DOHH2 (cell line): ENCODE results near the gene NEK7.

Experiments
- H3F3A ChIP-seq: fragments of 200-600 bp; sonication (generic), shearing (Covaris generic); 2 replicates; pipeline ENCODE4 v1.6.0; 2016; ENCODE audit warnings: antibody characterized with exemption, mild to moderate bottlenecking; ENCODE audit not compliant: control insufficient read depth, insufficient read depth
- H3K27ac ChIP-seq: fragments of 200-600 bp; sonication (generic); 2 replicates; pipeline ENCODE4 v1.5.1; 2014; ENCODE audit warnings: low read depth, mild to moderate bottlenecking, low read length, moderate library complexity
- H3K27me3 ChIP-seq: fragments of 200-600 bp; sonication (generic); 2 replicates; pipeline ENCODE4 v1.6.1; 2014; ENCODE audit warnings: mild to moderate bottlenecking, low read length, mixed read lengths; ENCODE audit not compliant: control insufficient read depth
- H3K36me3 ChIP-seq: fragments of 200-600 bp; sonication (generic); 2 replicates; pipeline ENCODE4 v1.6.1; 2014; ENCODE audit warnings: mild to moderate bottlenecking, low read length, moderate library complexity, mixed read lengths; ENCODE audit not compliant: control insufficient read depth
- H3K4me1 ChIP-seq: fragments of 200-600 bp; sonication (generic); 2 replicates; pipeline ENCODE4 v1.6.1; 2014; ENCODE audit warnings: mild to moderate bottlenecking, low read length, mixed read lengths; ENCODE audit not compliant: control insufficient read depth
- H3K4me2 ChIP-seq: fragments of 200-600 bp; sonication (generic); 2 replicates; pipeline ENCODE4 v1.6.0; 2014; ENCODE audit warnings: mild to moderate bottlenecking, low read length, moderate library complexity
- H3K4me3 ChIP-seq: fragments of 200-600 bp; sonication (generic); 2 replicates; pipeline ENCODE4 v1.5.1; 2014; ENCODE audit warnings: mild to moderate bottlenecking, low read length, mixed read lengths
- H3K79me2 ChIP-seq: fragments of 200-600 bp; sonication (generic); 2 replicates; pipeline ENCODE4 v1.6.1; 2014; ENCODE audit warnings: mild to moderate bottlenecking, low read length, mixed read lengths; ENCODE audit not compliant: control insufficient read depth
- H3K9me2 ChIP-seq: fragments of 200-600 bp; sonication (generic); replicated peaks from 2 replicates; pipeline ENCODE4 v1.6.1; 2014; ENCODE audit warnings: mild to moderate bottlenecking, low read length, mixed read lengths; ENCODE audit not compliant: control insufficient read depth
- H3K9me3 ChIP-seq: fragments of 200-600 bp; sonication (generic); 2 replicates; pipeline ENCODE4 v1.6.1; 2014; ENCODE audit warnings: antibody characterized with exemption, low read length, mixed read lengths; ENCODE audit not compliant: control insufficient read depth, insufficient read depth
- H4K20me1 ChIP-seq: fragments of 200-600 bp; sonication (generic); 2 replicates; pipeline ENCODE4 v1.6.0; 2014; ENCODE audit warnings: low read depth, mild to moderate bottlenecking, antibody characterized with exemption, low read length, moderate library complexity; ENCODE audit not compliant: control insufficient read depth, insufficient read depth
- EZH2phosphoT487 ChIP-seq: fragments of 200-600 bp; sonication (generic); IDR thresholded peaks from 2 replicates; pipeline ENCODE4 v1.6.1; 2017; ENCODE audit warnings: borderline replicate concordance, mild to moderate bottlenecking, antibody characterized with exemption, low read length, moderate library complexity, mixed read lengths
- TF ChIP-seq, protein P1 (sequence below): fragments of 200-600 bp; sonication (generic); IDR thresholded peaks from one replicate; pipeline ENCODE4 v1.5.1; 2014; ENCODE audit warnings: antibody characterized with exemption, mild to moderate bottlenecking, low read depth, low read length; ENCODE audit not compliant: poor library complexity, severe bottlenecking

Gene NEK7

GRCh38 chr1:198281911-198282310, 125.1 kb downstream of the NEK7 start:
- TF ChIP-seq, protein P1, sequence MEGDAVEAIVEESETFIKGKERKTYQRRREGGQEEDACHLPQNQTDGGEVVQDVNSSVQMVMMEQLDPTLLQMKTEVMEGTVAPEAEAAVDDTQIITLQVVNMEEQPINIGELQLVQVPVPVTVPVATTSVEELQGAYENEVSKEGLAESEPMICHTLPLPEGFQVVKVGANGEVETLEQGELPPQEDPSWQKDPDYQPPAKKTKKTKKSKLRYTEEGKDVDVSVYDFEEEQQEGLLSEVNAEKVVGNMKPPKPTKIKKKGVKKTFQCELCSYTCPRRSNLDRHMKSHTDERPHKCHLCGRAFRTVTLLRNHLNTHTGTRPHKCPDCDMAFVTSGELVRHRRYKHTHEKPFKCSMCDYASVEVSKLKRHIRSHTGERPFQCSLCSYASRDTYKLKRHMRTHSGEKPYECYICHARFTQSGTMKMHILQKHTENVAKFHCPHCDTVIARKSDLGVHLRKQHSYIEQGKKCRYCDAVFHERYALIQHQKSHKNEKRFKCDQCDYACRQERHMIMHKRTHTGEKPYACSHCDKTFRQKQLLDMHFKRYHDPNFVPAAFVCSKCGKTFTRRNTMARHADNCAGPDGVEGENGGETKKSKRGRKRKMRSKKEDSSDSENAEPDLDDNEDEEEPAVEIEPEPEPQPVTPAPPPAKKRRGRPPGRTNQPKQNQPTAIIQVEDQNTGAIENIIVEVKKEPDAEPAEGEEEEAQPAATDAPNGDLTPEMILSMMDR: no peak
- no peak for TF ChIP-seq EZH2phosphoT487
- H3K27ac ChIP-seq: no peak overlapping the region
- H3K79me2 ChIP-seq: no peaks in the 10 kb centered on the region
- H3K27me3 ChIP-seq: no peaks in the 10 kb centered on the region
- no peaks in the 10 kb centered on the region for H3K9me3 ChIP-seq
- no peaks in the 10 kb centered on the region for H3K36me3 ChIP-seq
- H3K4me1 ChIP-seq: no peaks in the 10 kb centered on the region
- no peaks in the 10 kb centered on the region for H3F3A ChIP-seq
- no peak overlapping the region for H3K4me3 ChIP-seq
- H4K20me1 ChIP-seq: no peaks in the 10 kb centered on the region
- H3K9me2 ChIP-seq: no peaks in the 10 kb centered on the region
- no peak overlapping the region for H3K4me2 ChIP-seq

DNA sequence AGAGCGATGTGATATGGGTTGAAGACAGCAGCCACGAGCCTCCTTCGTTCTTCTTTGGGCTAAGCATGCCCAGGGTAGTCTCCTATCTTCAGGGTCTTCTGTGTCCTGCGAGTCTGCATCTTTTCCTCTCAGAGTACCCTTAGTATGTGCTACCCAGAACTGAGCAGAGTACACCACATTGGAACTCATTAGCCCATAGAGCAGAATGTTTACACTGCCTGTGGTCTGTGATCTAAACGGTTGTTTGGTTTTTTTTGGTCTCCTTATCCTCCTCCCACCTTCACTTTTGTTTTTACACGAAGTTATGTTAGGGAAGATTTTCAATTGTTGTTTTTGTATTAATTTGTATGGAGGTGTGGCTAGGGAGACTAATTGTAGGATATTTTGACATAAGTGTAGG, 126.4 kb downstream of the NEK7 start:
- no peaks in the 10 kb centered on the region for H3K79me2 ChIP-seq

GRCh38 chr1:198287916-198288315, 131.1 kb downstream of the NEK7 start:
- Histone ChIP-seq H3K4me3 (no peak overlapping the region), H3K4me2 (no peak overlapping the region), H3K36me3 (no peaks in the 10 kb centered on the region), H3K4me1 (no peaks in the 10 kb centered on the region), H3F3A (no peaks in the 10 kb centered on the region), H4K20me1 (no peaks in the 10 kb centered on the region), H3K79me2 (no peaks in the 10 kb centered on the region), H3K27me3 (no peaks in the 10 kb centered on the region), H3K9me3 (no peaks in the 10 kb centered on the region), H3K27ac (no peak overlapping the region), H3K9me2 (no peaks in the 10 kb centered on the region)
- TF ChIP-seq, protein P1: no peak
- no peak for TF ChIP-seq EZH2phosphoT487

More for the DNA sequence above, 126.4 kb downstream of the NEK7 start:
- Histone ChIP-seq H3K4me3 (no peak overlapping the region), H3K9me2 (no peaks in the 10 kb centered on the region), H3K4me2 (no peak overlapping the region), H4K20me1 (no peaks in the 10 kb centered on the region), H3K9me3 (no peaks in the 10 kb centered on the region), H3K27ac (no peak overlapping the region), H3K27me3 (no peaks in the 10 kb centered on the region), H3F3A (no peaks in the 10 kb centered on the region), H3K4me1 (no peaks in the 10 kb centered on the region), H3K36me3 (no peaks in the 10 kb centered on the region)
- TF ChIP-seq, protein P1: no peak
- TF ChIP-seq EZH2phosphoT487: no peak

GRCh38 chr1:198290089-198290683, 133.4 kb downstream of the NEK7 start:
- Histone ChIP-seq H3F3A (no peaks in the 10 kb centered on the region), H4K20me1 (no peaks in the 10 kb centered on the region), H3K9me3 (no peaks in the 10 kb centered on the region), H3K27ac (no peak overlapping the region), H3K79me2 (no peaks in the 10 kb centered on the region), H3K27me3 (no peaks in the 10 kb centered on the region), H3K9me2 (no peaks in the 10 kb centered on the region), H3K4me1 (no peaks in the 10 kb centered on the region), H3K4me3 (no peak overlapping the region), H3K4me2 (no peak overlapping the region), H3K36me3 (no peaks in the 10 kb centered on the region)
- TF ChIP-seq, protein P1: no peak
- TF ChIP-seq EZH2phosphoT487: no peak
